Calu3 (cell line): Measurements from ENCODE around the gene LRRC36. TPM values are rescaled to one million over a fixed set of nuclear protein-coding genes. Genes with fewer than 3 reads are reported as not detected.

ENCODE experiments used
- BruUV-seq: library from RNA; stranded (reverse); fragments of 400-500 nt; replicated peaks from 2 replicates; lab custom pipeline; 2021; lab: Mats Ljungman, UMichigan
- CTCF ChIA-PET: fragments of 300-600 bp; sonication (Branson Sonifier 250); formaldehyde crosslinking; loops from one replicate; lab custom pipeline; 2022; ENCODE audit warnings: antibody characterized with exemption; lab: Charles Lee
- DNase-seq: peaks from one replicate; pipeline ENCODE4 v3.0.0; 2022
- H3K27ac Mint-ChIP-seq: one replicate; pipeline ENCODE4 v1.8.0; 2022; ENCODE audit warnings: mixed read lengths; ENCODE audit not compliant: unreplicated experiment
- H3K27me3 Mint-ChIP-seq: one replicate; pipeline ENCODE4 v1.8.0; 2022; ENCODE audit warnings: mixed read lengths; ENCODE audit not compliant: unreplicated experiment
- H3K36me3 Mint-ChIP-seq: one replicate; pipeline ENCODE4 v1.8.0; 2022; ENCODE audit warnings: mild to moderate bottlenecking, moderate library complexity, mixed read lengths; ENCODE audit not compliant: insufficient read depth, unreplicated experiment
- H3K4me1 Mint-ChIP-seq: one replicate; pipeline ENCODE4 v1.8.0; 2022; ENCODE audit warnings: mild to moderate bottlenecking, low read depth, mixed read lengths; ENCODE audit not compliant: unreplicated experiment
- H3K4me3 Mint-ChIP-seq: one replicate; pipeline ENCODE4 v1.8.0; 2022; ENCODE audit warnings: mild to moderate bottlenecking, low read depth, moderate library complexity, mixed read lengths; ENCODE audit not compliant: unreplicated experiment
- H3K9me3 Mint-ChIP-seq: one replicate; pipeline ENCODE4 v1.8.0; 2022; ENCODE audit warnings: low read depth, mixed read lengths; ENCODE audit not compliant: unreplicated experiment
- intact Hi-C: fragments of 100-400 bp; cut with micrococcal nuclease; formaldehyde crosslinking; loops from one replicate; pipeline ENCODE4 v1.10.0; 2022; ENCODE audit not compliant: unreplicated experiment
- total RNA-seq: library from RNA; stranded (reverse); gene quantifications from 2 replicates; pipeline ENCODE4 v1.2.3, GENCODE V29; 2022
- TF ChIP-seq, protein P1 (sequence below): fragments of 200-600 bp; IDR thresholded peaks from one replicate; pipeline ENCODE4 v1.8.0; 2022; ENCODE audit warnings: antibody characterized with exemption; ENCODE audit not compliant: unreplicated experiment

Gene LRRC36
- total RNA-seq, 1 experiment from 2014 or later = 9.2 TPM

DNA sequence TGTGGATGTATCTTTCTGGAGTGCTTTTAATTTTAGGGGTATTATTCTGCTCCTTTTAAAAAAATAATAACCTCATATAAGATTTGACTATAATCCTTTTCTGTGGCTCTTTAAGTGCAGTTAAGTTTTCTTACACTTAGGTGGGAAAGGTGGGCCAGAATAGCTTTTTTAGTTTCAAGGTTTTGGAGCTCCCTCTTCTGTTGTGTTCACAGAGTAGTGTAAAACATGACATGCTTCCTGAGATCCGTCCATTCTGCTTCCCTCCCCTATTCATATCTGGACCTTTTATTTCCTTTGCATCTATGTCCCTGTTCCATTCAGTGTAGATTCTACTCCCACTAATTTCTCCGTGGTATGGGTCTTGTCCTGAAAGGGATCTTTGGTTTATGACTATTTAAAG is 12.8 kb downstream of the LRRC36 start:
- peaks cover 4% of the 10 kb centered on the region for H3K9me3 Mint-ChIP-seq
- intact Hi-C loops = loop anchor here (2.0 kb wide), 1 partner anchor 79 kb away; no protein-coding TSS in a partner anchor
- no peak for DNase-seq
- H3K36me3 Mint-ChIP-seq = no peaks in the 10 kb centered on the region
- CTCF ChIA-PET = interaction anchor here (0.7 to 2.3 kb wide), 6 partner anchors 12 to 88 kb away, joined by 3 to 26 read pairs (median 6); partner anchors contain the start of genes KCTD19 and LRRC36
- no peak overlapping the region for H3K4me3 Mint-ChIP-seq
- H3K27ac Mint-ChIP-seq = no peak overlapping the region
- no TSS peak for BruUV-seq
- no peaks in the 10 kb centered on the region for H3K4me1 Mint-ChIP-seq
- TF ChIP-seq, protein P1, sequence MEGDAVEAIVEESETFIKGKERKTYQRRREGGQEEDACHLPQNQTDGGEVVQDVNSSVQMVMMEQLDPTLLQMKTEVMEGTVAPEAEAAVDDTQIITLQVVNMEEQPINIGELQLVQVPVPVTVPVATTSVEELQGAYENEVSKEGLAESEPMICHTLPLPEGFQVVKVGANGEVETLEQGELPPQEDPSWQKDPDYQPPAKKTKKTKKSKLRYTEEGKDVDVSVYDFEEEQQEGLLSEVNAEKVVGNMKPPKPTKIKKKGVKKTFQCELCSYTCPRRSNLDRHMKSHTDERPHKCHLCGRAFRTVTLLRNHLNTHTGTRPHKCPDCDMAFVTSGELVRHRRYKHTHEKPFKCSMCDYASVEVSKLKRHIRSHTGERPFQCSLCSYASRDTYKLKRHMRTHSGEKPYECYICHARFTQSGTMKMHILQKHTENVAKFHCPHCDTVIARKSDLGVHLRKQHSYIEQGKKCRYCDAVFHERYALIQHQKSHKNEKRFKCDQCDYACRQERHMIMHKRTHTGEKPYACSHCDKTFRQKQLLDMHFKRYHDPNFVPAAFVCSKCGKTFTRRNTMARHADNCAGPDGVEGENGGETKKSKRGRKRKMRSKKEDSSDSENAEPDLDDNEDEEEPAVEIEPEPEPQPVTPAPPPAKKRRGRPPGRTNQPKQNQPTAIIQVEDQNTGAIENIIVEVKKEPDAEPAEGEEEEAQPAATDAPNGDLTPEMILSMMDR = no peak
- H3K27me3 Mint-ChIP-seq = no peaks in the 10 kb centered on the region

DNA sequence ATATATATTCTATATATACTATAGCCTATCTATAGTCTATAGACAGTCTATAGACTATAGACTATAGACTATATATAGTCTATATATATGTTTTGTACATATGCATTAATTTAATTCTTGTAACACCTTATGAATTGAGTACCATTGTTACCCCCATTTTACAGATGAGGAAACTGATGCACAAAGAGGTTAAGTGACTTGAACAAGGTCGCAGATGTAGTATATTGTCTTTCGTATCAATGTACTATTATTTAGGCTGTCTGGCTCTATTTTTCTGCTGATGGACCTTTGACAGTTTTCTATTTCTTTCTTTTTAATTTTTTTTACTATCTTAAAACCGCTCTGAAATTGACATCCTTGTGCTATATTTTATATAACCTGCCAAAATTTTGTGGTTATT is 14.6 kb downstream of the LRRC36 start:
- Mint-ChIP-seq H3K4me1 (peaks cover 13% of the 10 kb centered on the region), H3K9me3 (no peaks in the 10 kb centered on the region), H3K36me3 (no peaks in the 10 kb centered on the region), H3K27me3 (no peaks in the 10 kb centered on the region), H3K27ac (no peak overlapping the region), H3K4me3 (no peak overlapping the region)
- TF ChIP-seq, protein P1 = no peak
- BruUV-seq = no TSS peak
- no peak for DNase-seq
- CTCF ChIA-PET = no interaction called here
- intact Hi-C loops = no loop called here

DNA sequence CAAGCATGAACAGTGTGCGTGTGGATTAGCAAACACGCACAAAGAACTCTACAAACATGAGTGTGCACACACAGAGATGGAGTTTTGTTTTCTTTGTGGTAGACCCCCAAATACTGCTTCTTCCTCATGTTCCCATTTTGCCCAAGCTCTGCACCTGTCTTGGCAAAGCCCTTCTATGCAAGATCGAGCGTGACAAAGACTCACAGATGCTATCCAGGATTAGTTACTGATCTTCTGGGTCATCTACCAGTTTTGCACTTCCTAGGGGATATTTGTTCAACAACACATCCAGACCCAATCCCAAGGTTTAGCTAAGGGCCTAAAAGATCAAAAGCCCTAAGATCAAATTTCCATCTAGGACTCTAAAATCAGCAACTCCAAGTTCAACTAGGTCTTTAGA is 16.0 kb downstream of the LRRC36 start:
- intact Hi-C loops = no loop called here
- no peaks in the 10 kb centered on the region for H3K27me3 Mint-ChIP-seq
- no TSS peak for BruUV-seq

DNA sequence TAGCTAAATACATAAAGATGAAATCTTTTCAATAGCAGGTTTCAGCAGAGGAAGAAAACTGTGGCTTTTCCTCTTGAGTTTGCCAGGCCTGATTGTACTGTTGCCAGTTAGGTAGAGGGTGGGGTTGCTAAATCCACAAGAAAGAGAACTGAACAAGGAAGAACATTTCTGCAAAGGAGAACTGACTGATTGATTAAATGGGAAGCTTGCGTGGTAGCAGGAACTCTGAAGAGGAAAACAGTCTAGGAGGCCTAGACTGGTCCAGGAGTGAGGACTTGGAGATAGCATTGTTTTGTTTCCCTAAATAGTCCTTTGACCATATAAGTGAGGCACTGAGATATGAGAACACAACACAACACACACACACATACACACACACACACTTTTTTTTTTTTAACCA is 18.8 kb downstream of the LRRC36 start:
- intact Hi-C loops = loop anchor here (5.0 kb wide), 1 partner anchor 72 kb away; the partner anchor contains the start of gene ZDHHC1
- TF ChIP-seq, protein P1 = no peak
- Mint-ChIP-seq H3K4me1 (peaks cover 25% of the 10 kb centered on the region), H3K27ac (peak overlapping the region; percentile 10), H3K36me3 (no peaks in the 10 kb centered on the region), H3K4me3 (no peak overlapping the region), H3K27me3 (no peaks in the 10 kb centered on the region), H3K9me3 (no peaks in the 10 kb centered on the region)
- no peak for DNase-seq
- CTCF ChIA-PET = interaction anchor here (1.0 to 2.6 kb wide), 3 partner anchors 59 to 85 kb away, joined by 3 to 12 read pairs (median 4); no protein-coding TSS in a partner anchor
- BruUV-seq = no TSS peak

More for the DNA sequence above, 16.0 kb downstream of the LRRC36 start:
- H3K4me3 Mint-ChIP-seq = no peak overlapping the region
- no peak for DNase-seq
- H3K9me3 Mint-ChIP-seq = no peaks in the 10 kb centered on the region
- no peaks in the 10 kb centered on the region for H3K36me3 Mint-ChIP-seq
- no peak overlapping the region for H3K27ac Mint-ChIP-seq
- H3K4me1 Mint-ChIP-seq = peaks cover 17% of the 10 kb centered on the region
- CTCF ChIA-PET = interaction anchor here (1.0 kb wide), 1 partner anchor 15 kb away, joined by 3 read pairs; no protein-coding TSS in a partner anchor
- TF ChIP-seq, protein P1 = no peak
